KBM-7 (cell line): ENCODE results near the gene CFAP92.
"Not testable (repeated sequence)": the region's sequence is repeated elsewhere in the genome, so short reads cannot be mapped to it uniquely, and the experiment has no call there.

Source experiments
- DNase-seq: peaks from one replicate; pipeline ENCODE4 v3.0.0-alpha.2; 2015
- in situ Hi-C: fragments of 300-500 bp; cut with MboI; formaldehyde crosslinking; loops from 2 replicates; pipeline ENCODE4 v1.14.3; 2020; ENCODE audit warnings: low sequenced_read_pairs, low pct_unique_long_range_greater_than_20kb, mixed read lengths

The CFAP92 gene

GRCh38 chr3:128950223-128950938, 43.5 kb downstream of the CFAP92 start:
- no peak for DNase-seq
- in situ Hi-C loops: no loop called here

DNA sequence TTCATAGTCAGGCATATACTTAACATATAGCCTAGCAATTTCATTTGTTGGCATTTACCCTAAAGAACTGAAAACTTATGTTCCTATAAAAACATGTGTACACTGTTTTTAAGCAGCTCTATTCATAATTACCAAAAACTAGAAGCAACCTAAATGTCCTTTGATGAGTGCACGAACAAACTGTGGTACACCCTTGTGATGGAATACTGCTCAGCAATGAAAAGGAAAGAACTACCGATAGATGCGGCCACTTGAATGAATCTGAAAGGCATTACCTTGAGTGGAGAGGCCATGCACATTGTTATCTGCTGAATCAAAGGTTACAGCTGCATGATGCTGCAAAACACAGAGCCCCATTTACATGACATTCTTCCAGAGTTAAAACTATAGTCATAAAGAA, 44.7 kb downstream of the CFAP92 start:
- DNase-seq: no peak
- in situ Hi-C loops: no loop called here

DNA sequence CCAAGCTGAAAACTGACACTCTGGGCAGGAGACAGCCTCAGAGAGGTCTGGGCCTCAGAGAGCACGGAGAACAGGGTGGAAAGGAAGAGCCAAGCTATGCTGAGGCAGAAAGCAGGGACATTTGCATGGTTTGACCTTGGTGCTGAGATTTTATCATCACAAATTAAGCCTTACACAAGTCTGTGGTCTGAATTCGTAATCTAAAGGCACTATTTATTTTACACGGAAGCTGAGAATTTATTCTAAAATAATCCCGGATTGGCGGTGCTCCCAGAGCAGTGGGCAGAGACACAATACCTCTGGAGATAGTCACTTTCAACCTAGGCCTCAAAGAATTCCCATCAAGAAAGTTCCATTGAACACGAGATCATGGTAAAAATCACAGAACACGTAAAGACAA, 47.5 kb downstream of the CFAP92 start:
- in situ Hi-C loops: no loop called here
- no peak for DNase-seq

- in situ Hi-C loops: no loop called here
- no peak for DNase-seq
Observed at GRCh38 chr3:128945878-128946175, 48.0 kb downstream of the CFAP92 start.

DNA sequence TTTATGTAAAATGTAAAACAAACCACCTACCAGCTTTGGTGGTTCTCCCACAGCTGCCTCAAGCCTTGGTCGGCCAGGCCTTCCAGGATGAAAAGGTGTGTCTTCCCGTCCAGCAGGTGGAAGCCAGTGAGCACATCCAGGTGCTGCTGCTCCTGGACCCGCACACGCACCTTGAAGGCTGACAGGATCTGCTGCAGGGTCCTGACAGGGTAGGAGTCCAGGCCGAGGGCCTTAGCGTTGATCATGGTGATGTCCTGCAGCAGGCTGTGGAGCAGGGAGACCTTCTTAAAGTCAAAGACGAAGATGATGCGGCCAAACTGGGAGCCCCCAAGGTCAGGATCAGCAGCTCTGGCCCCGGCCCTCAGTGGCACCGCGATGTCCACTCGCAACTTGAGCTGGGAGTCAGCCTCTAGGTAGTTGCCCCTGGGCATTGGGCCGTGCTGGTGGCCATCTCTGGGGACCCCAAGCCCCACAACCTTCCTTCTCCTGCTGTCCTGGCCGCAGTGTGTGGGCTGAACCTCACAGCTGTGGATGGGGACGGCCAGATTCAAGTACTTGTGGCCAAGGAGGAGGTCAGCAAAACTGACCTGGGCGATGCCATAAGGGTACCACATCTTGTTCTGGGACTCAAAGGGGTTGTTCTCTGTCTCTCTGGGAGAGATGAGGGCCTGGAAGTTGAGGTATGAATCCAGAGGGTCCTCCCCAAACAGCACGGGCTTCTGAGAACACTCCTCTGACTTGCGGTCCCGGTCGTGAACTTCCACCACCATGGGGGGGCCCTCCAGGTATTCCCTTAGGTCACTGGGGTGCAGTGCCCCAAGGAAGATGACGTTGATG, 48.6 kb downstream of the CFAP92 start:
- in situ Hi-C loops: no loop called here
- DNase-seq: no peak

DNA sequence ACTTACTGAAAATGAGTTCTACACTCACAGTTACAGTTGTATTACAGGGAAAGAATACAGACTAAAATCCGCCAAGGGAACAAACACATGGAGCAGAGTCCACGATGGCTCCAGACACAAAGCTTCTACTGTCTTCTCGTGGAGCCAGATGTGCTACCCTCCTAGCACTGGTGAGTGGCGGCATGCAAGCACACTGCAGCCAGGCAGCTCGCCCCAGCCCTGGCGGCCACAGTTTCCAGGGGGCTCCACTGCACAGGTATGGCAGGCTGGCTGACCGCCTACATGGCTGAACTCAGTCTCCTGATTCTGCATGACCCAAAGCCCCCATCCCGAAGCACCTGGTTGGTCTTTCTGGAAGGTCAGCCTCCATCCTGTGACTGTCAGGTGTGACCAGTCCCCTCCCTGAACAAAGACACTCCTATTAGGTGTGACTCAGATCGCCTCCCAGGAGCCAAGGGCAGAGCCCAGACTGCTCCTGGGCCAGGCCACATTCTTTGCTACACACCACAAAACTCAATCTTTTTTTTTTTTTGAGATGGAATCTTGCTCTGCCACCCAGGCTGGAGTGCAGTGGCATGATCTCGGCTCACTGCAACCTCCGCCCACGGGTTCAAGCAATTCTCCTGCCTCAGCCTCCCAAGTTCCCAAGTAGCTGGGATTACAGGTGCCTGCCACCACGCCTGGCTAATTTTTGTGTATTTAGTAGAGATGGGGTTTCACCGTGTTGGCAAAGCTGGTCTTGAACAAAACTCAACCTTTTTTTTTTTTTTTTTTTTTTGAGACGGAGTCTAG, 51.5 kb downstream of the CFAP92 start:
- no peak for DNase-seq
- in situ Hi-C loops: no loop called here

DNA sequence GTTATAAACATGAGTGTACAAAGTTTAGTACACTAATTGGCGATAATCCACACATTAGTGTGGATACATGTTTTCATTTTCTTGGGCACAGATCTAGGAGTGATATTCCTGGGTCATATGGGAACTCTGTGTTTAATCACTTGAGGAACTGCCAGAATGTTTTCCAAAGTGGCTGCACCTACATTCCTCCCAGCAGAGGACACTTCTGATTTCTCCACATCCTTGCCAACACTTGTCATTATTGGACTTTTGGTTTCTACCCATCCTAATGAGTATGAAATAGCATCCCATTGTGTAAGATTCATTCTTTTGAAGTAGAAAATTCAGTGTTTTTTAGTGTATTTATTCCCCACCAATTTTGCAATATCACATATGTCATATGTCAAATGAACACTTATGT, 53.6 kb downstream of the CFAP92 start:
- in situ Hi-C loops: no loop called here
- no peak for DNase-seq

- DNase-seq: no peak
- in situ Hi-C loops: no loop called here
Observed at GRCh38 chr3:128936341-128936740, 57.5 kb downstream of the CFAP92 start.

GRCh38 chr3:128935922-128936321, 58.0 kb downstream of the CFAP92 start:
- in situ Hi-C loops: no loop called here
- no peak for DNase-seq

- no peak for DNase-seq
- in situ Hi-C loops: no loop called here
Observed at GRCh38 chr3:128933922-128934253, 60.0 kb downstream of the CFAP92 start.

- in situ Hi-C loops: no loop called here
- no peak for DNase-seq
Observed at GRCh38 chr3:128933213-128933921, 60.5 kb downstream of the CFAP92 start.

- in situ Hi-C loops: no loop called here
- DNase-seq: no peak
Observed at GRCh38 chr3:128932516-128933212, 61.2 kb downstream of the CFAP92 start.

GRCh38 chr3:128931046-128931445, 62.8 kb downstream of the CFAP92 start:
- in situ Hi-C loops: no loop called here
- no peak for DNase-seq

- DNase-seq: no peak
- in situ Hi-C loops: no loop called here
Observed at GRCh38 chr3:128929364-128929763, 64.5 kb downstream of the CFAP92 start.

- DNase-seq, in situ Hi-C loops: not testable (repeated sequence)
Observed at GRCh38 chr3:128923986-128924385, 69.9 kb downstream of the CFAP92 start.

GRCh38 chr3:128923576-128923975, 70.3 kb downstream of the CFAP92 start:
- in situ Hi-C loops: no loop called here
- no peak for DNase-seq

- in situ Hi-C loops: no loop called here
- DNase-seq: peak; percentile 64
Observed at GRCh38 chr3:128922804-128923459, 70.9 kb downstream of the CFAP92 start.

DNA sequence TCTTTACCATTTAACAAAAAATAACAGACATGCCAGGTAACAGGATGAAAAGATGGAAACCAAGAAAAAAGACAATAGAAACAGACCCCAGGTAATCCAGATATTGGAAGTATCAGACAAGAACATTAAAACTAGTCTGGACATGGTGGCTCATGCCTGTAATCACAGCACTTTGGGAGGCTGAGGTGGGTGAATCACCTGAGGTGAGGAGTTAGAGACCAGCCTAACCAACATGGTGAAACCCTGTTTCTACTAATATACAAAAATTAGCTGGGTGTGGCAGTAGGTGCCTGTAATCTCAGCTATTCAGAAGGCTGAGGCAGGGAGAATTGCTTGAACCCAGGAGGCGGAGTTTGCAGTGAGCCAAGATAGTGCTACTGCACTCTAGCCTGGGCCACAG, 73.9 kb downstream of the CFAP92 start:
- in situ Hi-C loops: no loop called here
- no peak for DNase-seq

- in situ Hi-C loops: no loop called here
Observed at GRCh38 chr3:128917291-128917690, 76.6 kb downstream of the CFAP92 start.

More at GRCh38 chr3:128917291-128917690, 76.6 kb downstream of the CFAP92 start:
- no peak for DNase-seq
